Measurements from ENCODE around the gene PPFIBP1. TPM values are rescaled to one million over a fixed set of nuclear protein-coding genes. Genes with fewer than 3 reads are reported as not detected.
"Not testable (repeated sequence)": the region's sequence is repeated elsewhere in the genome, so short reads cannot be mapped to it uniquely, and the experiment has no call there.

PPFIBP1 gene
- total RNA-seq, 3 donors from 2014 or later (not counting 1 experiment from before 2014, with no cell fraction given) = 0.73 to 1.6 (median 1.4) TPM

DNA sequence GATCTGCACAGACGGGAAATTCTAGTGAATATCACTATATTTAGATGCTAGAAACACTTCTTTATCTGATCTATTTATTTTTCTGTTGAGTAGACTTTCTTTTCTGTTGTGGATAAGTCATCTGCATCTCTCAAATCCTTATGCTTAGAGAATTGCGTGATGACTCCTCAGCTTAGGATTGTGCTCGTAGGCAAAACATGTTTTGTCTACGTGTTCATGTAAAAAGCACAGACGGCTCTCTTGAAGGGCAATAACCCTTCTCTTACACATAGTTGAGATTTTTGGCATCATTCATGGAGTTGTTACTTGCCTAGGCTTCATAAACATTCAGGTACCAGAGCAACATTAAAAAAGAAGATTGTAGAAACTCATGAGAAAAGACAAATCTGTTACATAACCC lies 18.6 kb downstream of the PPFIBP1 start:
- Histone ChIP-seq H3K4me3 (ENCODE audit: low read length) (no peak overlapping the region), H3K36me3 (ENCODE audit: control insufficient read depth, insufficient read depth, low read length) (no peaks in the 10 kb centered on the region), H3K9me3 (ENCODE audit: control insufficient read depth, insufficient read depth, low read length) (no peaks in the 10 kb centered on the region), H3K27me3 (ENCODE audit: control insufficient read depth, insufficient read depth, low read length) (no peaks in the 10 kb centered on the region), H3K4me1 (ENCODE audit: control insufficient read depth, insufficient read depth, low read length) (no peaks in the 10 kb centered on the region), H3K27ac (ENCODE audit: low read length) (no peak overlapping the region)
- no peak for DNase-seq
- intact Hi-C loops (cut with micrococcal nuclease) = no loop called here
- WGBS (ENCODE audit: insufficient coverage) = 98% methylated on average over 4 of the region's 5 CpGs
- H3K27ac Mint-ChIP-seq = no peak overlapping the region
- no peak for ATAC-seq
- no peaks in the 10 kb centered on the region for H3K9me3 Mint-ChIP-seq
- peaks cover 11 to 12% of the 10 kb centered on the region in 2 donors for H3K27me3 Mint-ChIP-seq (ENCODE audit: low read depth in 2 of 2)
- no peaks in the 10 kb centered on the region for H3K36me3 Mint-ChIP-seq
- no peak overlapping the region for H3K4me3 Mint-ChIP-seq
- TF ChIP-seq, protein P1, sequence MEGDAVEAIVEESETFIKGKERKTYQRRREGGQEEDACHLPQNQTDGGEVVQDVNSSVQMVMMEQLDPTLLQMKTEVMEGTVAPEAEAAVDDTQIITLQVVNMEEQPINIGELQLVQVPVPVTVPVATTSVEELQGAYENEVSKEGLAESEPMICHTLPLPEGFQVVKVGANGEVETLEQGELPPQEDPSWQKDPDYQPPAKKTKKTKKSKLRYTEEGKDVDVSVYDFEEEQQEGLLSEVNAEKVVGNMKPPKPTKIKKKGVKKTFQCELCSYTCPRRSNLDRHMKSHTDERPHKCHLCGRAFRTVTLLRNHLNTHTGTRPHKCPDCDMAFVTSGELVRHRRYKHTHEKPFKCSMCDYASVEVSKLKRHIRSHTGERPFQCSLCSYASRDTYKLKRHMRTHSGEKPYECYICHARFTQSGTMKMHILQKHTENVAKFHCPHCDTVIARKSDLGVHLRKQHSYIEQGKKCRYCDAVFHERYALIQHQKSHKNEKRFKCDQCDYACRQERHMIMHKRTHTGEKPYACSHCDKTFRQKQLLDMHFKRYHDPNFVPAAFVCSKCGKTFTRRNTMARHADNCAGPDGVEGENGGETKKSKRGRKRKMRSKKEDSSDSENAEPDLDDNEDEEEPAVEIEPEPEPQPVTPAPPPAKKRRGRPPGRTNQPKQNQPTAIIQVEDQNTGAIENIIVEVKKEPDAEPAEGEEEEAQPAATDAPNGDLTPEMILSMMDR (IDR thresholded peaks at IDR 0.05) = no peak
- H3K4me1 Mint-ChIP-seq = no peaks in the 10 kb centered on the region

DNA sequence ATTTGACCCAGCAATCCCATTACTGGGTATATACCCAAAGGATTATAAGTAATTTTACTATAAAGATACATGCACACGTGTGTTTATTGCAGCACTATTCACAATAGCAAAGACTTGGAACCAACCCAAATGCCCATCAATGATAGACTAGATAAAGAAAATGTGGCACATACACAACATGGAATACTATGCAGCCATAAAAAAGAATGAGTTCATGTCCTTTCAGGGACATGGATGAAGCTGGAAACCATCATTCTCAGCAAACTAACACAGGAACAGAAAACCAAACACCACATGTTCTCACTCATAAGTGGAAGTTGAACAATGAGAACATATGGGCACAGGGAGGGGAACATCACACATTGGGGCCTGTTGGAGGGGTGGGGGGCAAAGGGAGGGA lies 20.9 kb downstream of the PPFIBP1 start:
- no CpG with 5 or more reads among the region's 1 CpG for WGBS (ENCODE audit: insufficient coverage)
- H3K4me3 ChIP-seq (ENCODE audit: low read length); H3K36me3 ChIP-seq (ENCODE audit: control insufficient read depth, insufficient read depth, low read length); ATAC-seq; intact Hi-C loops (cut with micrococcal nuclease); H3K27ac Mint-ChIP-seq; H3K4me1 ChIP-seq (ENCODE audit: control insufficient read depth, insufficient read depth, low read length); H3K27ac ChIP-seq (ENCODE audit: low read length); H3K4me1 Mint-ChIP-seq; H3K27me3 ChIP-seq (ENCODE audit: control insufficient read depth, insufficient read depth, low read length); DNase-seq; H3K36me3 Mint-ChIP-seq; H3K9me3 ChIP-seq (ENCODE audit: control insufficient read depth, insufficient read depth, low read length); H3K9me3 Mint-ChIP-seq; H3K4me3 Mint-ChIP-seq: not testable (repeated sequence)
- H3K27me3 Mint-ChIP-seq (ENCODE audit: low read depth in 2 of 2) = peaks cover 20 to 32% of the 10 kb centered on the region in 2 donors

DNA sequence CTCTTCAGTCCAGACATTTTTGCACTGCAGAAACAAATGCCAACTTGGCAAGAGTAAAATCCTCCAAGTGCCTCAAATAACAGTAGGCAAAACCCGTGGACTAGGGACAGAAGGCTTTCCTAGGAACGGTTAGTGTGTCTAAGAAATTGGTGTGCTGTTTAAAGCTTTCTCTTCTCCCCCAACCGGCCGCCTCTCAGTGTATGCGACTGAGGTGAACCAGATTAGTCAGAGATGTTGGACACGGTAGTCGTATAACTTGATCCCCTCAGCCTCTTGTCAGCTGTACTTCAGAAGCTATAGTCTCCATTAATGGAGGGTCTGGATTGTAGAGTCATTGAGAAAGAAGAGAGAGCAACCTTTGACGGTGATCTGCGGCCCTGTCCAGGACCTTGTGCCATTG lies 21.7 kb downstream of the PPFIBP1 start:
- ATAC-seq (no peak), DNase-seq (no peak)
- Mint-ChIP-seq H3K27me3 (ENCODE audit: low read depth in 2 of 2) (peaks cover 20 to 32% of the 10 kb centered on the region in 2 donors), H3K4me1 (no peaks in the 10 kb centered on the region), H3K4me3 (no peak overlapping the region), H3K27ac (no peak overlapping the region), H3K9me3 (no peaks in the 10 kb centered on the region), H3K36me3 (no peaks in the 10 kb centered on the region)
- WGBS (ENCODE audit: insufficient coverage) = 96% methylated on average over 9 of the region's 9 CpGs
- H3K36me3 ChIP-seq (ENCODE audit: control insufficient read depth, insufficient read depth, low read length) = no peaks in the 10 kb centered on the region
- H3K4me3 ChIP-seq (ENCODE audit: low read length) = no peak overlapping the region
- H3K27me3 ChIP-seq (ENCODE audit: control insufficient read depth, insufficient read depth, low read length) = no peaks in the 10 kb centered on the region
- TF ChIP-seq, protein P1 (IDR thresholded peaks at IDR 0.05) = no peak
- H3K27ac ChIP-seq (ENCODE audit: low read length) = no peak overlapping the region
- H3K4me1 ChIP-seq (ENCODE audit: control insufficient read depth, insufficient read depth, low read length) = peaks cover 3% of the 10 kb centered on the region
- intact Hi-C loops (cut with micrococcal nuclease) = no loop called here
- no peaks in the 10 kb centered on the region for H3K9me3 ChIP-seq (ENCODE audit: control insufficient read depth, insufficient read depth, low read length)

DNA sequence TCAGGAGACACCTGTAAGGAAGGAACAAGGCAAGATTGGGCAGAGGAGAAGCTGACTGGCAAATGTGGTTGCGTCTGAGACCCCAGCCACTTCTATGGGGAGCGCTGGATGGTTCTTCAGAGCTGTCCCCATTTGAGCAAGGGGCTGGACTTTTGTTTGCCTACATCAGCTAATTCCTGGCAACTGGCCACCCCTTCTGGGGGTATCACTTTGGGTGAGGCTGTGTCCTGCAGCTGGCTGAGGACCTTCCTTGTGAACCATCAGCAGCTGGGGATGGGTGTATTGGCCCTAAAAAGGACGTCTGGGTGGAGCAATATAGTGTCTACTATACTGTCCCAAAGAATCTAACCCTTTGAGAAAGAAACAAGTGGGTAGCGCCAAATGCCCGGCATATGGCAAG lies 23.6 kb downstream of the PPFIBP1 start:
- no peaks in the 10 kb centered on the region for H3K36me3 Mint-ChIP-seq
- intact Hi-C loops (cut with micrococcal nuclease) = no loop called here
- TF ChIP-seq, protein P1 (IDR thresholded peaks at IDR 0.05) = no peak
- DNase-seq (no peak), ATAC-seq (no peak)
- no peak overlapping the region for H3K27ac ChIP-seq (ENCODE audit: low read length)
- H3K27ac Mint-ChIP-seq = no peak overlapping the region
- no peaks in the 10 kb centered on the region for H3K27me3 ChIP-seq (ENCODE audit: control insufficient read depth, insufficient read depth, low read length)
- H3K4me1 ChIP-seq (ENCODE audit: control insufficient read depth, insufficient read depth, low read length) = peaks cover 3% of the 10 kb centered on the region
- no peaks in the 10 kb centered on the region for H3K36me3 ChIP-seq (ENCODE audit: control insufficient read depth, insufficient read depth, low read length)
- no peaks in the 10 kb centered on the region for H3K9me3 Mint-ChIP-seq
- no peak overlapping the region for H3K4me3 ChIP-seq (ENCODE audit: low read length)
- H3K9me3 ChIP-seq (ENCODE audit: control insufficient read depth, insufficient read depth, low read length) = no peaks in the 10 kb centered on the region
- 83% methylated on average over 3 of the region's 5 CpGs for WGBS (ENCODE audit: insufficient coverage)
- peaks cover 16 to 29% of the 10 kb centered on the region in 2 donors for H3K27me3 Mint-ChIP-seq (ENCODE audit: low read depth in 2 of 2)
- no peak overlapping the region for H3K4me3 Mint-ChIP-seq
- no peaks in the 10 kb centered on the region for H3K4me1 Mint-ChIP-seq

All from natural killer cell (primary cell).